HCT116 (cell line): ENCODE results near the gene ARHGAP45.

Source experiments
- CEBPB ChIP-seq: IDR thresholded peaks from 2 replicates; pipeline ENCODE4 v1.6.1; 2012; ENCODE audit warnings: low read depth
- CTCF ChIP-seq, 3 experiments: fragments of 200-600 bp in 1 of 3; sonication (generic) in 1 of 3; IDR thresholded peaks in 2 of 3; conservative IDR thresholded peaks in 1 of 3; 2 replicates each; pipeline ENCODE4 v1.5.1; 2012 to 2017; ENCODE audit warnings: low read depth in 2 of 3, low read length in 2 of 3, antibody characterized with exemption in 1 of 3, borderline replicate concordance in 1 of 3, control low read depth in 1 of 3, mild to moderate bottlenecking in 1 of 3, mixed read lengths in 1 of 3, mixed run types in 1 of 3, moderate library complexity in 1 of 3; ENCODE audit not compliant: insufficient read depth in 1 of 3
- EGR1 ChIP-seq: IDR thresholded peaks from 2 replicates; pipeline ENCODE4 v1.6.1; 2012; ENCODE audit warnings: low read depth
- EZH2 ChIP-seq: fragments of 200-600 bp; sonication (generic); IDR thresholded peaks from 2 replicates; pipeline ENCODE4 v1.6.1; 2017; ENCODE audit warnings: antibody characterized with exemption, mixed run types
- MAX ChIP-seq: IDR thresholded peaks from 2 replicates; pipeline ENCODE4 v1.6.1; 2012
- POLR2A ChIP-seq: IDR thresholded peaks from 2 replicates; pipeline ENCODE4 v1.7.0; 2011; ENCODE audit warnings: borderline replicate concordance; ENCODE audit not compliant: insufficient read depth, insufficient read length; ENCODE audit errors: extremely low read depth
- POLR2AphosphoS5 ChIP-seq: IDR thresholded peaks from 2 replicates; pipeline ENCODE4 v1.6.1; 2011; ENCODE audit warnings: mild to moderate bottlenecking, low read depth, low read length, moderate library complexity
- SP1 ChIP-seq: IDR thresholded peaks from 2 replicates; pipeline ENCODE4 v1.6.1; 2012; ENCODE audit warnings: low read depth
- TCF7L2 ChIP-seq: IDR thresholded peaks from 2 replicates; pipeline ENCODE4 v1.7.0; 2011; ENCODE audit warnings: borderline replicate concordance, inconsistent platforms; ENCODE audit not compliant: insufficient read depth, insufficient read length; ENCODE audit errors: extremely low read depth
- ZNF274 ChIP-seq: fragments of 200-500 bp; sonication (Bioruptor generic); IDR thresholded peaks from 2 replicates; pipeline ENCODE4 v1.6.1; 2014; ENCODE audit warnings: mild to moderate bottlenecking, low read depth, low read length, inconsistent platforms

GRCh38 chr19:1086613-1087012, 19.6 kb downstream of the ARHGAP45 start:
- no peak for TF ChIP-seq CTCF (IDR thresholded peaks at IDR 0.05 in 2 of 3, conservative IDR thresholded peaks at IDR 0.05 in 1 of 3; ENCODE audit: borderline replicate concordance in 1 of 3, insufficient read depth in 1 of 3, low read depth in 2 of 3, low read length in 2 of 3)
- no peak for TF ChIP-seq MAX
- no peak for TF ChIP-seq POLR2A
- no peak for TF ChIP-seq ZNF274
- no peak for TF ChIP-seq SP1
- no peak for TF ChIP-seq CEBPB
- TF ChIP-seq TCF7L2: no peak
- TF ChIP-seq POLR2AphosphoS5: no peak; the same call in 1 of the 2 replicates
- TF ChIP-seq EZH2: no peak
- no peak for TF ChIP-seq EGR1
